ENCODE results near the gene MRPL42.

DNA sequence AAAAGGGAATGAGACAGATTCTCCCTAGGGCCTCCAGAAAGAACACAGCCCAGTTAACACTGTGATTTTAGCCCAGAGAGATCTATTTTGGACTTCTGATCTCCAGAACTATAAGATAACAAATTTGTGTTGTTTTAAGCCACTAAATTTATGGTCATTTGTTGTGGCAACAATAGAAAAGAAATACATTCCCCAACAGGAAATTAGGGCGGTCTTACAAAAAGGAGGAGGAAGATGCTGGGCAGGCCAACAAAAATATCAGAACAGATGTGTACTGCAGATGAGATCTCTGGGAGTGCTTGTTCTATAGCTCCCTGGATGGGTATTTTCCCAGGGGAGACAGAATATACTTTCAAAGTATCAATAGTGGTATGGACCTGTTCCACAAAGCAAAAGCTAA is 73.2 kb downstream of the MRPL42 start:
- no peak for TF ChIP-seq EP300 (IDR thresholded peaks at IDR 0.05)
- TF ChIP-seq CTCF (IDR thresholded peaks at IDR 0.05) = no peak
- TF ChIP-seq POLR2A (IDR thresholded peaks at IDR 0.05) = no peak
